Ectodermal cell (in vitro differentiated cells): ENCODE data around the gene MAF.

Source experiments
- H3K27ac ChIP-seq: 2 replicates; pipeline ENCODE4 v1.7.0; 2013; ENCODE audit warnings: mild to moderate bottlenecking, low read depth, low read length; ENCODE audit not compliant: insufficient read depth, poor library complexity, severe bottlenecking
- H3K27me3 ChIP-seq: 2 replicates; pipeline ENCODE4 v1.7.0; 2013; ENCODE audit warnings: mild to moderate bottlenecking, low read length; ENCODE audit not compliant: insufficient read depth, control insufficient read depth, poor library complexity, severe bottlenecking
- H3K36me3 ChIP-seq: one replicate; pipeline ENCODE4 v1.7.0; 2013; ENCODE audit warnings: low read length; ENCODE audit not compliant: control insufficient read depth, insufficient read depth
- H3K4me1 ChIP-seq: one replicate; pipeline ENCODE4 v1.7.0; 2013; ENCODE audit warnings: low read length; ENCODE audit not compliant: control insufficient read depth, insufficient read depth
- H3K4me3 ChIP-seq: 2 replicates; pipeline ENCODE4 v1.7.0; 2013; ENCODE audit warnings: low read depth, low read length, control low read depth; ENCODE audit not compliant: insufficient read depth
- H3K9me3 ChIP-seq: 2 replicates; pipeline ENCODE4 v1.7.0; 2013; ENCODE audit warnings: mild to moderate bottlenecking, low read length, moderate library complexity; ENCODE audit not compliant: control insufficient read depth
- WGBS, 2 experiments: methylation state at CpG; one replicate each; pipeline ENCODE4 v1.1.7; 2013; ENCODE audit warnings: missing lambda C conversion rate in 2 of 2; 5-methylcytosine and 5-hydroxymethylcytosine counted together

The MAF gene

GRCh38 chr16:79595231-79595641 is 5.3 kb downstream of the MAF start:
- Histone ChIP-seq H3K4me1 (peaks cover 17% of the 10 kb centered on the region), H3K27me3 (peaks cover 10% of the 10 kb centered on the region), H3K27ac (no peak overlapping the region), H3K9me3 (no peaks in the 10 kb centered on the region), H3K4me3 (no peak overlapping the region), H3K36me3 (no peaks in the 10 kb centered on the region)
- WGBS, 2 experiments = 67 to 72% methylated on average over 5 of the region's 5 CpGs

GRCh38 chr16:79593754-79594153 is 6.8 kb downstream of the MAF start:
- H3K4me1 ChIP-seq = peaks cover 17% of the 10 kb centered on the region
- H3K4me3 ChIP-seq = no peak overlapping the region

GRCh38 chr16:79593074-79593531 is 7.4 kb downstream of the MAF start:
- WGBS, 2 experiments = 89 to 91% methylated on average over 7 of the region's 7 CpGs
- Histone ChIP-seq H3K36me3 (no peaks in the 10 kb centered on the region), H3K27ac (no peak overlapping the region), H3K4me1 (peaks cover 17% of the 10 kb centered on the region), H3K27me3 (peaks cover 20% of the 10 kb centered on the region), H3K9me3 (no peaks in the 10 kb centered on the region), H3K4me3 (no peak overlapping the region)

More at GRCh38 chr16:79593754-79594153, 6.8 kb downstream of the MAF start:
- Histone ChIP-seq H3K9me3 (no peaks in the 10 kb centered on the region), H3K27me3 (peaks cover 20% of the 10 kb centered on the region), H3K27ac (no peak overlapping the region), H3K36me3 (no peaks in the 10 kb centered on the region)
- WGBS, 2 experiments = 86 to 91% methylated on average over 6 to 7 of the region's 8 CpGs

GRCh38 chr16:79592186-79592585 is 8.4 kb downstream of the MAF start:
- H3K27me3 ChIP-seq = peaks cover 20% of the 10 kb centered on the region
- no peaks in the 10 kb centered on the region for H3K9me3 ChIP-seq
- no peak overlapping the region for H3K4me3 ChIP-seq
- H3K4me1 ChIP-seq = peaks cover 17% of the 10 kb centered on the region
- 69 to 92% methylated on average over 3 to 4 of the region's 4 CpGs for WGBS, 2 experiments
- no peak overlapping the region for H3K27ac ChIP-seq
- H3K36me3 ChIP-seq = no peaks in the 10 kb centered on the region

- Histone ChIP-seq H3K4me3 (no peak overlapping the region), H3K9me3 (no peaks in the 10 kb centered on the region), H3K4me1 (peaks cover 12% of the 10 kb centered on the region), H3K36me3 (no peaks in the 10 kb centered on the region), H3K27me3 (peaks cover 20% of the 10 kb centered on the region), H3K27ac (no peak overlapping the region)
- 44 to 52% methylated on average over 43 of the region's 43 CpGs for WGBS, 2 experiments
Measured at GRCh38 chr16:79589601-79590102, 10.9 kb downstream of the MAF start.

GRCh38 chr16:79587897-79588296 is 12.6 kb downstream of the MAF start:
- WGBS, 2 experiments = 86 to 90% methylated on average over 8 to 9 of the region's 9 CpGs
- Histone ChIP-seq H3K27me3 (peaks cover 20% of the 10 kb centered on the region), H3K4me3 (no peak overlapping the region), H3K27ac (no peak overlapping the region), H3K9me3 (no peaks in the 10 kb centered on the region), H3K36me3 (no peaks in the 10 kb centered on the region), H3K4me1 (peaks cover 10% of the 10 kb centered on the region)

- Histone ChIP-seq H3K27ac (no peak overlapping the region), H3K36me3 (no peaks in the 10 kb centered on the region), H3K27me3 (peaks cover 20% of the 10 kb centered on the region), H3K9me3 (no peaks in the 10 kb centered on the region), H3K4me1 (peaks cover 10% of the 10 kb centered on the region), H3K4me3 (no peak overlapping the region)
- 89% methylated on average over 6 of the region's 6 CpGs for WGBS, 2 experiments
Measured at GRCh38 chr16:79587296-79587695, 13.2 kb downstream of the MAF start.

GRCh38 chr16:79582789-79583188 is 17.7 kb downstream of the MAF start:
- Histone ChIP-seq H3K27me3 (no peaks in the 10 kb centered on the region), H3K27ac (no peak overlapping the region), H3K4me1 (peaks cover 31% of the 10 kb centered on the region), H3K36me3 (no peaks in the 10 kb centered on the region), H3K4me3 (no peak overlapping the region), H3K9me3 (no peaks in the 10 kb centered on the region)
- WGBS, 2 experiments = 84 to 90% methylated on average over 6 of the region's 6 CpGs

GRCh38 chr16:79580453-79581191 is 19.9 kb downstream of the MAF start:
- H3K9me3 ChIP-seq = no peaks in the 10 kb centered on the region
- H3K27ac ChIP-seq = peak overlapping the region; percentile 48
- no peak overlapping the region for H3K4me3 ChIP-seq
- no peaks in the 10 kb centered on the region for H3K27me3 ChIP-seq
- no peaks in the 10 kb centered on the region for H3K36me3 ChIP-seq
- H3K4me1 ChIP-seq = peaks cover 37% of the 10 kb centered on the region
- 44 to 51% methylated on average over 9 of the region's 10 CpGs for WGBS, 2 experiments

- H3K27ac ChIP-seq = no peak overlapping the region
- H3K4me3 ChIP-seq = no peak overlapping the region
- no peaks in the 10 kb centered on the region for H3K27me3 ChIP-seq
- 96 to 98% methylated on average over 2 of the region's 2 CpGs for WGBS, 2 experiments
- no peaks in the 10 kb centered on the region for H3K9me3 ChIP-seq
- H3K4me1 ChIP-seq = peaks cover 46% of the 10 kb centered on the region
- H3K36me3 ChIP-seq = no peaks in the 10 kb centered on the region
Measured at GRCh38 chr16:79576602-79577001, 23.9 kb downstream of the MAF start.
